GM18526 (cell line): ENCODE measurements around the gene SORBS1.

ENCODE experiments used
- POLR2A ChIP-seq: IDR thresholded peaks from 3 replicates; pipeline ENCODE4 v1.6.1; 2011; ENCODE audit not compliant: insufficient read length; ENCODE audit errors: extremely low read depth

Gene SORBS1

DNA sequence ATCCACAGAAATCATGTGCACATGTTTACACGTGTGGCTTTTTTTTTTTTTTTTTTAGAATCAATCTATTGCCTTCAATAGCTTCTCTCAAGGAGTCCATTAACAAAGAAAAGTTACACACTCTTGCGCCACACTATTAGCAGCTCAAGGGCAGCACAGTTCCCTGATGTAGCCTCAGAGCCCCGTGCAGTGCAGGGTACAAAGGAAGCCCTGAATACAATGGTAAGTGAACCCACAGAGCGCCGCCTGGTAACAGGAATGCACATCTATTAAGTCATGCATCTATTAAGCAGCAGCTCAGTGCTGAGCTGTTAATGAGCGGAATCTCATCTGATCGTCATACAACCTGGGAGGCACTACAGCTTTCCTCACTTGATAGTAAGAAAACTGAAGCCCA lies 156.7 kb downstream of the SORBS1 start:
- TF ChIP-seq POLR2A = no peak

DNA sequence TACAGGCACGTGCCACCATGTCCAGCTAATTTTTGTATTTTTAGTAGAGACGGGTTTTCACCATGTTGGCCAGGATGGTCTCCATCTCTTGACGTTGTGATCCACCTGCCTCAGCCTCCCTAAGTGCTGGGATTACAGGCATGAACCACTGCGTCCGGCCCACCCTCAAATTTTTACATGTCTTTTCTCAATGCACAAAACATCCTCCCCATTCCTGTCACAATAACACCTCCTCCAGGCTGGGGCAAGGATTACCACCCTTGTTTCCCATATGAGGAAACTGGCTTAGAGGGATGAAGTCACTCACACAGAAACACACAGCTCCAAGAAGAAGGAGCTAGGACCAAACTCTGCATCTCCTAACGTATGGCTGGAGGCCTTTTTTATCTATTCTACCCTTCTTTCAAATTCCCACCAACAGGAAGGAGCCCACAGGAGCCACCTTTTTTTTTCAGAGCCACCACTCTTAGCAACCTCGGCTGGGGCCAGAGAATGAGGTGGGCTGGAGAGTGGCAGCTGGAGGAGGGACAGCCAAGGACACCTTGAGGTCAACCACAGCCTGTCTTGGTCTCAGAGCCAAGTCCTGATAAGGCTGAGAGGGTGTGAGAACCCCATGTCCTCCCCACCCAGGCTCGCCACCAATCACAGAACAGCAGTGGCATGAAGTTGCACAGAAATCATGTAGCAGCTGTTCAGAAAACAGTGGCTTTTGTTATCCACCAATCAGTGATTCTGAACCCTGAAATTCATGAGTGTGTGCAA lies 157.3 kb downstream of the SORBS1 start:
- TF ChIP-seq POLR2A = no peak

DNA sequence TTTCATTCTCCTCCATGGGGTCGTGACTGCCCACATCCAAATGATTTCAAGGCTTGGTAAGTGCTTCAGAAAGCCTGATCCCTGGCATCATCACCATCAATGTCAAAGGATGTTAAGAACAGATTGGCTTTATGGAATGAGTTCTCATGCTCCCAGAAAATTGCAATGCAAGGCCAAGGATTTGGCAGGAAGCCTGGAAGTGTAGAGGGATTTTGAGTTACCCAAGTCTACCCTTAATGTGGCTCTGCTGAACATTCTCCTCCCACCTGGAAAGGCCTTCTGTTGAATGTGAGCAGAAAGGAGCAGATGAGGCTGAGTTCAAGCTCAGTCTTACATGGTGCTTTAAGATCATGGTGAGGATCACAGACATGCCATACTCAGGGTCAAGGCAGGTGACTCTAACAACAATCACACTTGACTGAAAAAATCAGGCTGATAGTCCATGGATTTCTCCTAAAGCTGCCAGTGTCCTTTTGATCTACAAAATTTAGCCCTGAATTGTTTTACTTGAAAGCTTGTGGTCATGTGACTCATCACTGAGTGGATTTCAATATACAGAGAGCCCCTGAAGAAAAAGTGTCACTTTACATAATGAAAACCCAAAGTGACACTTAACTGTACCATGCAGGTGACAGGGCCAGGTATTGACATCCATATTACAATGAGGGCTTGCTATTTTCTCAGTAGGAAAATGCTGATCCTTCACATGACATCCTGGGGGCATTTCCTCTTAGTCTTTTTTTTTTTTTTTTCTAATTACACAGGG lies 159.3 kb downstream of the SORBS1 start:
- TF ChIP-seq POLR2A = no peak

DNA sequence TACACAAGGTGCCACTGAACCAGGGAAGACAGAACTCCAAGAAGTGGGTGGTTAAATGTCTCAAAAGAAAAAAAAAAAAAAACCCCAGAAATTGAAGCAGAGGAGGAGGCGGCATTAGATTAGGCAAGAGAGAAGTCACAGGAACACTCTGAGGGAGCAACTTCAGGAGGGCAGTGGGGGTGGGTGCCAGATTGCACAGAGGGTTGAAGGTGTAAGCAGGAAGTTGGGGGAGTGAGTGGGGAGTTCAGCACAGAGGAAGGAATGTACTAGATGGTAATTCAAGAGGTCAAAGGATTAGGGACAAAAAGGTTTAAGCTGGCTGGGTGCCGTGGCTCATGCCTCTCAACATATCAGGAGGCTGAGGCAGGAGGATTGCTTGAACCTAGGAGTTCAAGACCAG lies 160.4 kb downstream of the SORBS1 start:
- TF ChIP-seq POLR2A = no peak

DNA sequence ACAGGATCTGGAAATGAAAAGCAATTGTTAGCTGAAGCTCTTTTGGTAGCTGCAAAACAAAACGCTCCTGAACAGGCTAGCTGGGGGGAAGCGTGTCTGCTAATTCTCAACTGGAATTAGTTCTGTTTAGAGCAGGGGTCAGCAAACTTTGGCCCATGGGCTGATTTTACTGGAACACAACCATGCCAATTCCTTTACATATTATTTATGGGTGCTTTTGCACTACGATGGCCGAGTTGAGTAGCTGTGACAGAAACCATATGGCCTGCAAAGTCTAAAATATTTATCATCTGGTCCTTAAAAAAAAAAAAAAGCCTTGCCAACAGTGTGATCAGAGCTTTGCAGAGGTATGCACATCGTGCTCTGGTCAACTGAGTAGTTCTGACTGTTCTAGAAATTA lies 162.0 kb downstream of the SORBS1 start:
- no peak for TF ChIP-seq POLR2A

DNA sequence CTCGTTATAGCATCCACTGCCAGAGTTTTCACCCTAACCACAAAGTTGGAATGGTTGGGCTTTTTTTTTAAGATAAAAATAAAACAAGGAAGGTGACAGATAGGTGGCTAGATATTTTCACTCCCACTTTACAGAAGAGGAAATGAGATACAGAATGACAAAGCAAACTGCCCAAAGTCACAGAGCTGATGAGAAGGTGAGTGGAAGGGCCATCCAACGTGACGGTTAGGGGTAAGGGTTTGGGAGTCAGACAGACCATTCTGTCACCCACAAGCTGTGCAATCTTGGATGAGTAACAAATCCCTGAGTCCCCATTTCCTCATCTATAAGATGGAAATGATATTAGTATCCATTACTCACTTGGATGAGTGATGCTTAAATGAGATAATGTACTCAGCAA lies 163.4 kb downstream of the SORBS1 start:
- TF ChIP-seq POLR2A = no peak

DNA sequence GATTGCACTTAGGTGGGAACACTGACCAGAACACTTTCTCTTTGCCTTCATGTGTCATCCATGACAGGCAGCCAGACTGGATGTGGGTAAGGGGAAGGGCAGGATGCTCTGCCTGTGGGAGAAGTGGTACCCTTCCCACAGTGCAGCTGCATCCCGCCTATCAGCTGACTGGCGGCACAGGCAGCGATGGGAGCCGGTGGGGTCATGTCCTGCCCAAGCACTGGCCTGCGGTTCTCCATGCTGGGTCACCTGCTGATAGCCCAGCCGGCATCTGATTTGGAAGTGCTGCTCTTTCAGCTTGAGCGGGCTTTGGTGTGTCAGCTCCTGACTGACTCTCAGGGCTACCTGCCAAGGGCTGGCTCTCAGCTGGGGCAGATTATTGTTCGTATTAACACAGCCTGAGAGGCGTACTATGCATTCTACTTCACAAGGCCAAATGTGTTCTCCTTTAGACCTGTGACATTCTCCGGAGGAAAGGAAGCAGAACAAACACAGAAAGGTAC lies 165.2 kb downstream of the SORBS1 start:
- TF ChIP-seq POLR2A = no peak

DNA sequence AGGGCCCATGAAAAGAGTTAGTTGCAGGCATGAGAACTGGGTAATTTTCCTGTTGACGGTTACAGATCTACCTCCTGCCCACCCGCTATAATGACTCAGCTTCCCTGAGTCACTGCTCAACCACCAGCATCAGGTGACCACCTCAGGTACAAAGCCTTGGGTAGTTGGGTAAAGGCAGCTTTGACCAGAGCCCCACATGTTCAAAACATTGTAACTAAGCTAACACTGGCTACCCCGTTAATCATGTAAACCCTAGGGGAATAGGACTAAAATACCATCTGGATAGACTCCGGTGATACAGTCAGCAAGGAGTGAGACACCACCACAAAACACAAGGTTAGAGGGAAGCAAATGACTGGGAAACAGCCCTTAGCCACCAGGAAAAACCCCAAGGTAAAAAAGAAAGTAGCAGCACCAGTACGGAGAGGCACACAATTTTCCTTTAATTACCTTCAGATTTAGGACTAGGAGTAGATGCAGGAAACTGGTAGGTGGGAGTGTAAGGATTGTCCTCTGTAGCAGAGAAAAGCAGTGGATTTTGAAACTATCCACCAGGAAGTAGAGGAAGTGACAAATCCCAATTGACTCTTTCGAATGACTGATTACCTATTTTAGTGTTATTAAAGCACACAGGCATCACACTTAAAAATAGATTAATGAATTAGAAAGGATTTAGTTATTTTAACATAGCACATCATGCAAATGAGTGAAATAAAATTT lies 166.8 kb downstream of the SORBS1 start:
- no peak for TF ChIP-seq POLR2A

DNA sequence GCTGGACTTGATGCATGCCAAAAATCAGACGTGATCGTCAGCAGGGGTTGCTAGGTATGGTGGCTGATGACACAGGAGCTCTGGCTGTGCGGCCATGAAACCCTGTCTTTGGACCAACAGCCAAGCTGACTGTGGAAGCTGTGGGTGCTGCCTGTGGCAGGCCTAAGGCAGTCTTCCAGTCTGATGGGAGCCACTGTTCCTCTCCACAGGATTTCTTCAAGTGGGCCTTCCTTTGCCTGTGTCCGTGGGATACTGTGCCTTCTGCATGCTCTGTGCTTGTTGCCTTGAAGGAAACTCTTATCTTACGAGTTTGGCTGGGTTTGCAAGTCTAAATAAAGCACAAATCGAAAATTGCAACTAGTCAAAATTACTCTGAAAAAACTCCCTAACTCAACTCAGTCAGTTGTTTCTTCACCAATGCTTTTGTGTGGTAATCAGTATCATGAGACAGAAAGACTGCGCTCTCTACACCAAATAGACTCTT lies 168.4 kb downstream of the SORBS1 start:
- TF ChIP-seq POLR2A = no peak

DNA sequence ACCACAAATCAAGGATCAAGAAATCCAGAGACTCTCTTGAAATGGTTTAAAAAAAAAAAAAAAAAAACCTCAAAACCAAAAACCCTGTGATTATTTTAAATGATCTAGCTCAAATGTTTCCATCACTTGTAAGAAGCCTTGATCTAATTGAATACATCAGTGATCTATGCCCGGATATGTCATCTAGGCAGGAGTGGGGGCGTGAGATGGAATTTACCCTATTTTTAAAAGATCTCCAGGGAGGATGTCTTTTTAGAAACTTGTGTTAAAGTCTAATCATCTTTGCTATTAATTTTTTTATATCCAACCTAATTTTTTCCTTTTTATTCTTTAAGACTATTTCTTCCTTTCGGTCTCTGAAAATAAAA lies 169.0 kb downstream of the SORBS1 start:
- no peak for TF ChIP-seq POLR2A

DNA sequence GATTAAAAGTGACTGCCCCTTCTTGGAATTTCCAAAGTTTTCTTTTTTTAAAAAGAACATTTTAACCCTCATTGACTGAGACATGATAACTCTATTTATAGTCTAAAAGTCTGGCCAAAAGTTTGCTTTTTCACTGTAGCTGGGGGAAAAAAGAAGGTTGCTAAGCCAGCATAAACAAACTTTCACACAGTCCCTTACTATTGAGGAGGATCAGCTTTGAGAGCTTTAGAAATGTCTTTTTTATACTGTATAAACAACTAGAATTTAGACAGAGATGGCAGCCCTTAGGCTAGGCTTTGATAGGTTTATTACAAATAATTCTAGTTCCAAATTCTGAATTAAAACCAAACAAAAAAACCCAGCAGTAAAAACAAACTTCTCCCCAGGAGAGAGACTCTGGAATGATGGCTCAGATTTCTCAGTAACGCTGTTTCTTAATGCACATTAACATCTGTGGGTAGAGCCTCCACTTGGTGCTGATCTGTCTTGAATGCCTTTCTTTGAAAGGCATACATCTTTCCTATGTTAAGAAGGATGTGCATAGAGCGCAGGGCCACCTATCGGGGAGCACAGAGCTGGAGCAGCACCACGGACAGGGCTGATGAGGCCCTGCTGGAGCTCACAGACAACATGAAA lies 169.5 kb downstream of the SORBS1 start:
- TF ChIP-seq POLR2A = no peak

DNA sequence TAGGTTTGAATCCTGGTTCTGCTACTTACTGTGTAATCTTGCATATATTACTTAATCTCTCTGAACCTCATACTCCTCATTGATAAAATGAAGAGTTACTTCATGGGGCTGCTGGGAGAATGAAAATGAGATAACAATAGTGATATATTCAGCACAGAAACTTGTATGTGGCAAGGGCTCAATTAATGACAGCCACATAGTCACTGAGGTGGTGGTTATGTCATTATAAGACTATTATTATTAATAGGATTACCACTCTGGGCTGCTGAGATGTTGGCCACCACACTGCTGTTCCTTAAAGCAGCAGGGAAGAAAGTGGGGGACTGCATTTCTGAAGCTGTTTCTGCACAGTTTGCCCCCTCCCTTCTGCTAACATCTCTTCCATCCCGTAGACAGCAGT lies 170.0 kb downstream of the SORBS1 start:
- TF ChIP-seq POLR2A = no peak

DNA sequence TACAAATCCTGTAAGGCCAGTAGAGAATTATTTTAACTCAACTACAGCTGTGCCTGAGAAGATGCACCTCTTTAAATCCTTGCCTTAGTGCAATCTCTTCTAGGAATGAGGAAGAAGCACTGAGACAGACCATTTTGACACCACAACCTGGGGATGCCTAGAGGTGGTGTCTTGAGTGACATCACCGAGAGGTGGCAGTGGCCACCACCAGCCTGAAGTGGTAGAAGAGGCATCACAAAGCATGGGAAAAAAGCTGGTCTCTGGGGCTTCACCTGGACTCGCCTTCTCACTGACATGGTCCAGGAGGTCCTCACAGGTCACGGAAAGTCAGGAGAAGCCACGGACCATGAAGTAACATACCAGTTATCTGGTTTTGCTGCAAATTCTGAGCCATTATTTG lies 171.2 kb downstream of the SORBS1 start:
- no peak for TF ChIP-seq POLR2A

DNA sequence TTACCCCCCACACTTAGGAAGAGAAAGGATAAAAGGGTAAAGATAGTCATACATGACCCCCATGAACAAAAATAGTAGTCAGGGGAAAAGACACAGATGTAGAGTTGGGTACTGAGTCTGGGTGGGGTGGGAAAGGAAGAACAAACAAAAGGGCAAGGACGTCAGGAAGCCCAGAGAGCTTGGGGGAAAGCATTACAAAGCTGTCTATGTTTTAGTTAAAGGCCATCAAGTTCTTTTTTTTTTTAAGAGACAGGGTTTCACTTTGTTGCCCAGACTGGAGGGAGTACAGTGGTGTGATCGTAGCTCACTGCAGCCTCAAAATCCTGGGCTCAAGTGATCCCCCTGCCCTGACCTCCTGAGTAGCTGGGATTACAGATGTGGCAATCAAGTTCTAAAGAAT lies 172.0 kb downstream of the SORBS1 start:
- no peak for TF ChIP-seq POLR2A

DNA sequence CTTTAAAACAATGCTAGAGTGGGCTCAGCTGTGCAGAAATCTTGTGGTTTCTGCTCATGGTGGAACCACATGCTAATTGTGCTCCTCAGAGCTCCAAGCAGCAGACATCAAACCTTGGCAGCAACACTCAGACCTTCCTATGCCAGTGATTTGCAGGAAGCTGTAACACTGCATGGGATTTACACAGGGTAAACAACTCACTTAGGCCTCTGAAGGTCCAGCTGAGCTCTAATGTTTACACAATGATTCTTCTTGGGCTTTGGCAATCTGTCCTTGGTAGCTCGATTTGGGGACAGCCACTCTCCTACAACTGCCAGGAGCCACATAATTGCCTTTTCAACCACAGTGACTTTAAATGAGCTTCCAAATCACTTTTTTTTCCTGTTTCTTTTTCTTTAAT lies 172.6 kb downstream of the SORBS1 start:
- no peak for TF ChIP-seq POLR2A
